CD4-positive, alpha-beta T cell (primary cell): ENCODE results near the gene SESN3. TPM values are rescaled to one million over a fixed set of nuclear protein-coding genes. Genes with fewer than 3 reads are reported as not detected.

ENCODE experiments used
- ATAC-seq: fragments of 200-7000 bp; cut with Tn5 transposase; one replicate; pipeline ENCODE4 v1.10.0; 2022; ENCODE audit warnings: mild to moderate bottlenecking; ENCODE audit not compliant: poor library complexity
- CTCF ChIA-PET: fragments of 350-600 bp; sonication (Branson Sonifier 250); formaldehyde crosslinking; loops from one replicate; lab custom pipeline; 2021; ENCODE audit warnings: antibody characterized with exemption, inconsistent platforms; lab: Charles Lee
- POLR2A ChIA-PET: fragments of 350-600 bp; sonication (Branson Sonifier 250); formaldehyde crosslinking; loops from one replicate; lab custom pipeline; 2021; ENCODE audit warnings: antibody characterized with exemption, inconsistent platforms; lab: Charles Lee
- DNase-seq, 14 experiments: peaks; one replicate each; pipeline ENCODE4 v3.0.0-alpha.2; 2013 to 2020; ENCODE audit warnings: mixed read lengths in 2 of 14
- H3K27ac ChIP-seq, 2 donors: one replicate each; pipeline versions ENCODE4 v1.5.1 to v1.7.0; 2013; ENCODE audit warnings: low read length in 2 of 2, low read depth in 1 of 2, mild to moderate bottlenecking in 1 of 2
- H3K27me3 ChIP-seq, 2 experiments: 1 replicate in 1 of 2; 2 replicates in 1 of 2; pipeline versions ENCODE4 v1.6.1 to v1.7.0; 2013; ENCODE audit warnings: low read length in 2 of 2, control low read depth in 1 of 2, mild to moderate bottlenecking in 1 of 2, moderate library complexity in 1 of 2; ENCODE audit not compliant: insufficient read depth in 2 of 2, control insufficient read depth in 1 of 2
- H3K36me3 ChIP-seq: one replicate; pipeline ENCODE4 v1.6.1; 2013; ENCODE audit warnings: low read length, control low read depth; ENCODE audit not compliant: insufficient read depth
- H3K4me1 ChIP-seq: one replicate; pipeline ENCODE4 v1.6.1; 2013; ENCODE audit warnings: low read length, control low read depth; ENCODE audit not compliant: insufficient read depth
- H3K4me3 ChIP-seq: one replicate; pipeline ENCODE4 v1.5.1; 2013; ENCODE audit warnings: mild to moderate bottlenecking, low read length, moderate library complexity
- H3K9me3 ChIP-seq, 2 experiments: 1 replicate in 1 of 2; 2 replicates in 1 of 2; pipeline versions ENCODE4 v1.6.1 to v1.7.0; 2013; ENCODE audit warnings: low read length in 2 of 2, mild to moderate bottlenecking in 2 of 2, control low read depth in 1 of 2, moderate library complexity in 1 of 2; ENCODE audit not compliant: control insufficient read depth in 1 of 2, insufficient read depth in 1 of 2
- H3K27ac Mint-ChIP-seq: one replicate; pipeline ENCODE4 v1.8.0; 2020; ENCODE audit warnings: mixed read lengths
- H3K27me3 Mint-ChIP-seq: one replicate; pipeline ENCODE4 v1.8.0; 2021; ENCODE audit warnings: mixed read lengths
- H3K36me3 Mint-ChIP-seq: one replicate; pipeline ENCODE4 v1.8.0; 2021; ENCODE audit warnings: low read depth, mixed read lengths
- H3K4me1 Mint-ChIP-seq: one replicate; pipeline ENCODE4 v1.8.0; 2021; ENCODE audit warnings: low read depth, mixed read lengths
- H3K4me3 Mint-ChIP-seq: one replicate; pipeline ENCODE4 v1.8.0; 2020; ENCODE audit warnings: mild to moderate bottlenecking, mixed read lengths
- H3K9me3 Mint-ChIP-seq: one replicate; pipeline ENCODE4 v1.8.0; 2020; ENCODE audit warnings: mixed read lengths
- intact Hi-C, 2 experiments: fragments of 100-400 bp; cut with DNase I in 1 of 2; cut with micrococcal nuclease in 1 of 2; formaldehyde crosslinking; loops; one replicate each; pipeline versions ENCODE4 v1.15.1 to v1.9.0; 2023 to 2025; cut with DNase I, micrococcal nuclease
- total RNA-seq, 174 experiments: library from RNA in 2 of 174; stranded (reverse) in 2 of 174; gene quantifications; one replicate each; pipeline ENCODE4 v1.2.3 and lab custom pipeline; 2021 to 2026
- TF ChIP-seq, protein P1 (sequence below): fragments of 200-600 bp; IDR thresholded peaks from one replicate; pipeline ENCODE4 v1.8.0; 2022; ENCODE audit warnings: antibody characterized with exemption, mild to moderate bottlenecking

SESN3 gene
- total RNA-seq, 2 experiments from 2014 or later: 63.9 to 69.1 TPM

DNA sequence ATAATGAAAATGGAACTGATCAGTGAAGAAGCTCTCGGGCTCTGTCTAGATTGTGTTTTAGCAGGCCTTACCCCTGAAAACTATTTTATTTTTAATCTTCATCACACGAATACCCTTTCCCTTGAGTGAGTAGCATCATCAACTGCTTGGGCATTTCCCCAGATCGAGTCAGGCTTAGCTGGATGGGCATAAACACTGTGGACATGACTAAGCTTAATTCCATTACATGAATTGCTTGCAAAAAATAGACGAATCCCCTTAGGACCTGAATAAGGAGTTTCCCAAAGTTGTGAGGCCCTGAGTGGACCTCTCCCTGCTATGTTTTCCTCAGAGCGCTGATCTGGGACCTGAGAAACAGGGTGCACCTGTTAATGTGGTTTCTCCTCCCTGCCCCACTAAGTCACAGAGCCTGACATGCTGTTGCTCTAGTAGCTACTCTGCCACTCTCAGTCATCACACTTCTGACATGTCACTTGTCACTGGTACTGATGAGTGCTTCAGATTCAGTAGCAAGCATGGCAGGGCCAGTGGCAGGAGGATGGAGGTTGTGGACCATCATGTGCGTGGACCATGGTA, 87.8 kb downstream of the SESN3 start:
- H3K36me3 Mint-ChIP-seq: no peaks in the 10 kb centered on the region
- Histone ChIP-seq H3K4me1 (no peaks in the 10 kb centered on the region), H3K27me3 (peaks cover 0 to 10% of the 10 kb centered on the region in 2 experiments), H3K4me3 (no peak overlapping the region), H3K9me3 (no peaks in the 10 kb centered on the region), H3K36me3 (no peaks in the 10 kb centered on the region), H3K27ac (no peak overlapping the region)
- ATAC-seq (no peak), DNase-seq (no peak)
- POLR2A ChIA-PET: interaction anchor here (1.5 kb wide), 1 partner anchor 9 kb away, joined by 3 read pairs; no protein-coding TSS in a partner anchor
- TF ChIP-seq, protein P1, sequence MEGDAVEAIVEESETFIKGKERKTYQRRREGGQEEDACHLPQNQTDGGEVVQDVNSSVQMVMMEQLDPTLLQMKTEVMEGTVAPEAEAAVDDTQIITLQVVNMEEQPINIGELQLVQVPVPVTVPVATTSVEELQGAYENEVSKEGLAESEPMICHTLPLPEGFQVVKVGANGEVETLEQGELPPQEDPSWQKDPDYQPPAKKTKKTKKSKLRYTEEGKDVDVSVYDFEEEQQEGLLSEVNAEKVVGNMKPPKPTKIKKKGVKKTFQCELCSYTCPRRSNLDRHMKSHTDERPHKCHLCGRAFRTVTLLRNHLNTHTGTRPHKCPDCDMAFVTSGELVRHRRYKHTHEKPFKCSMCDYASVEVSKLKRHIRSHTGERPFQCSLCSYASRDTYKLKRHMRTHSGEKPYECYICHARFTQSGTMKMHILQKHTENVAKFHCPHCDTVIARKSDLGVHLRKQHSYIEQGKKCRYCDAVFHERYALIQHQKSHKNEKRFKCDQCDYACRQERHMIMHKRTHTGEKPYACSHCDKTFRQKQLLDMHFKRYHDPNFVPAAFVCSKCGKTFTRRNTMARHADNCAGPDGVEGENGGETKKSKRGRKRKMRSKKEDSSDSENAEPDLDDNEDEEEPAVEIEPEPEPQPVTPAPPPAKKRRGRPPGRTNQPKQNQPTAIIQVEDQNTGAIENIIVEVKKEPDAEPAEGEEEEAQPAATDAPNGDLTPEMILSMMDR: no peak
- intact Hi-C loops: loop anchor here in 1 of 2 experiments (10.0 kb wide), 1 partner anchor 348 kb away; no protein-coding TSS in a partner anchor
- CTCF ChIA-PET: no interaction called here
- H3K27ac Mint-ChIP-seq: no peak overlapping the region
- no peaks in the 10 kb centered on the region for H3K9me3 Mint-ChIP-seq
- no peak overlapping the region for H3K4me3 Mint-ChIP-seq
- H3K27me3 Mint-ChIP-seq: peaks cover 37% of the 10 kb centered on the region
- no peaks in the 10 kb centered on the region for H3K4me1 Mint-ChIP-seq

DNA sequence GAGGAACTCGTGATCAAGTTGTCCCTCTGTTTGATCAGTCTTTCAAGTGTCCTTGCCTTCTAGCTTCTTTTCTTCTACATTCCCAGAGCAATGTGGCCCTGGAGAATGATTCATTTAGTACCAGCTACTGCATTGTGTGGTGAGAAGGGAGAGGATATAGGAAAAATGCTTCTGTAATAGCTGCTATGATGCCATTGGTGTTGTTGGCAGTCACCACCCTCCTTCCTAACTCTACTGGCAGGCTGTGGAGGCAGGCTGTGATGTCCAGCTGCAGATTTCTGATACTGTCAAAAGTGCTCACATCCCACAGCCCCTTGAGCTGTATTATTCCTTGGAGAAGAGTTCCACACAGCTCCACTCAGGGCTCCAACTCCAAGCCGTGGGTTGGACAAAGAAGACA, 88.6 kb downstream of the SESN3 start:
- DNase-seq (no peak), ATAC-seq (no peak)
- Histone ChIP-seq H3K4me1 (no peaks in the 10 kb centered on the region), H3K4me3 (no peak overlapping the region), H3K36me3 (no peaks in the 10 kb centered on the region), H3K27me3 (peaks cover 0 to 10% of the 10 kb centered on the region in 2 experiments), H3K27ac (no peak overlapping the region), H3K9me3 (no peaks in the 10 kb centered on the region)
- H3K4me1 Mint-ChIP-seq: no peaks in the 10 kb centered on the region
- CTCF ChIA-PET: no interaction called here
- no peak overlapping the region for H3K27ac Mint-ChIP-seq
- intact Hi-C loops: loop anchor here in 1 of 2 experiments (10.0 kb wide), 1 partner anchor 348 kb away; no protein-coding TSS in a partner anchor
- POLR2A ChIA-PET: interaction anchor here (1.5 kb wide), 1 partner anchor 9 kb away, joined by 3 read pairs; no protein-coding TSS in a partner anchor
- no peaks in the 10 kb centered on the region for H3K36me3 Mint-ChIP-seq
- H3K4me3 Mint-ChIP-seq: no peak overlapping the region
- no peaks in the 10 kb centered on the region for H3K9me3 Mint-ChIP-seq
- TF ChIP-seq, protein P1: no peak
- peaks cover 37% of the 10 kb centered on the region for H3K27me3 Mint-ChIP-seq

DNA sequence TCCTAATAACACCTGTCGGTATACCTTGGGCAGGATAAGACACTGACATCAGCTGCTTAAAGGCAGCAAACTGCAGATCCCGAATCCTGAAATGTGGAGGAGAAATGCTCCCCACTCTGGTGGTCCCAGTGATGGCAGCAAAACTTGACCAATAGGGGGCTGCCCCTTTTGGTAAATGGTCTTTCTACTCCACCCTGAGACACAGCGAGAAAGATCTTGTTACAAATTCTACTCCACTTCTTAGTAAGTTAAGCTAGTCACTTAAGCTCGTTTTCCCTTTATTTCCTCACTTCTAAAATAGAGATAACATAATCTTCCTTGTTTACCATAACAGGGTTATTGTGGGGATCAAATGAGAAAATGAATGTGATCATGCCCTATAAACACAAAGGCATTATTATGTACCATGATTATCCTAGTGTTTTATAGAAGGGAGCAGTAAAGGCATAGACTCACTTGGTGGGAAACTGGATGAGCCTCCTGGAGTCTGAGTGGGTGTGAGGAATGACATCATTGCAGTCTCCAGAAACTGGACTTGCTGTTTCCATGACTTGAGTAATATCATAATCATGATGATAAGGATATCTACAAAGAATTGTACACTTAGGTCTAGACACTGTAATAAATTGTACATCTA, 90.5 kb downstream of the SESN3 start:
- Mint-ChIP-seq H3K9me3 (peaks cover 3% of the 10 kb centered on the region), H3K4me3 (no peak overlapping the region), H3K27ac (no peak overlapping the region), H3K4me1 (no peaks in the 10 kb centered on the region), H3K27me3 (peaks cover 29% of the 10 kb centered on the region), H3K36me3 (no peaks in the 10 kb centered on the region)
- Histone ChIP-seq H3K4me1 (no peaks in the 10 kb centered on the region), H3K36me3 (no peaks in the 10 kb centered on the region), H3K4me3 (no peak overlapping the region), H3K27me3 (peaks cover 0 to 4% of the 10 kb centered on the region in 2 experiments), H3K27ac (no peak overlapping the region), H3K9me3 (no peaks in the 10 kb centered on the region)
- intact Hi-C loops: loop anchor here in 1 of 2 experiments (10.0 kb wide), 1 partner anchor 346 kb away; no protein-coding TSS in a partner anchor
- TF ChIP-seq, protein P1: no peak
- DNase-seq (no peak), ATAC-seq (no peak)
- CTCF ChIA-PET: interaction anchor here (0.6 to 0.9 kb wide), 2 partner anchors 11 to 1254 kb away, joined by 3 read pairs; no protein-coding TSS in a partner anchor
- POLR2A ChIA-PET: interaction anchor here (0.9 kb wide), 1 partner anchor 10 kb away, joined by 3 read pairs; no protein-coding TSS in a partner anchor
